Measurements from ENCODE around the gene FGF12. TPM values are rescaled to one million over a fixed set of nuclear protein-coding genes. Genes with fewer than 3 reads are reported as not detected.

Gene FGF12
- total and polyA plus RNA-seq, 4 donors, result 34.1 to 113 (median 78.0) TPM

GRCh38 chr3:192183109-192183508 is 544.2 kb downstream of the FGF12 start:
- H3K4me3 ChIP-seq (ENCODE audit: low read depth, low read length), result no peak overlapping the region
- H3K27ac ChIP-seq (ENCODE audit: low read depth, low read length), result no peak overlapping the region
- DNase-seq (ENCODE audit: low read depth in 4 of 6, low spot score in 6 of 6), result no peak
- no peaks in the 10 kb centered on the region for H3K36me3 ChIP-seq (ENCODE audit: control insufficient read depth, insufficient read depth, low read length)
- no peaks in the 10 kb centered on the region for H3K9me3 ChIP-seq (ENCODE audit: control insufficient read depth, insufficient read depth, low read length)
- H3K4me1 ChIP-seq (ENCODE audit: control insufficient read depth, insufficient read depth, low read length), result no peaks in the 10 kb centered on the region
- WGBS (ENCODE audit: insufficient coverage), result 94% methylated on average over 2 of the region's 3 CpGs
- H3K27me3 ChIP-seq (ENCODE audit: control insufficient read depth, insufficient read depth, low read length), result no peaks in the 10 kb centered on the region

GRCh38 chr3:192181151-192181550 is 546.2 kb downstream of the FGF12 start:
- DNase-seq (ENCODE audit: low read depth in 4 of 6, low spot score in 6 of 6), result no peak
- no peak overlapping the region for H3K27ac ChIP-seq (ENCODE audit: low read depth, low read length)
- no peaks in the 10 kb centered on the region for H3K27me3 ChIP-seq (ENCODE audit: control insufficient read depth, insufficient read depth, low read length)
- no peaks in the 10 kb centered on the region for H3K9me3 ChIP-seq (ENCODE audit: control insufficient read depth, insufficient read depth, low read length)
- no peak overlapping the region for H3K4me3 ChIP-seq (ENCODE audit: low read depth, low read length)
- H3K36me3 ChIP-seq (ENCODE audit: control insufficient read depth, insufficient read depth, low read length), result no peaks in the 10 kb centered on the region
- WGBS (ENCODE audit: insufficient coverage), result no CpG with 5 or more reads among the region's 4 CpGs
- H3K4me1 ChIP-seq (ENCODE audit: control insufficient read depth, insufficient read depth, low read length), result no peaks in the 10 kb centered on the region

- no peaks in the 10 kb centered on the region for H3K27me3 ChIP-seq (ENCODE audit: control insufficient read depth, insufficient read depth, low read length)
- no CpG with 5 or more reads among the region's 3 CpGs for WGBS (ENCODE audit: insufficient coverage)
- no peak for DNase-seq (ENCODE audit: low read depth in 4 of 6, low spot score in 6 of 6)
- H3K27ac ChIP-seq (ENCODE audit: low read depth, low read length), result no peak overlapping the region
- no peaks in the 10 kb centered on the region for H3K4me1 ChIP-seq (ENCODE audit: control insufficient read depth, insufficient read depth, low read length)
- H3K4me3 ChIP-seq (ENCODE audit: low read depth, low read length), result no peak overlapping the region
- no peaks in the 10 kb centered on the region for H3K36me3 ChIP-seq (ENCODE audit: control insufficient read depth, insufficient read depth, low read length)
- H3K9me3 ChIP-seq (ENCODE audit: control insufficient read depth, insufficient read depth, low read length), result no peaks in the 10 kb centered on the region
Measured at GRCh38 chr3:192177383-192177782, 550.0 kb downstream of the FGF12 start.

GRCh38 chr3:192174283-192174682 is 553.1 kb downstream of the FGF12 start:
- H3K27me3 ChIP-seq (ENCODE audit: control insufficient read depth, insufficient read depth, low read length), result no peaks in the 10 kb centered on the region
- H3K9me3 ChIP-seq (ENCODE audit: control insufficient read depth, insufficient read depth, low read length), result no peaks in the 10 kb centered on the region
- WGBS (ENCODE audit: insufficient coverage), result 84% methylated on average over 4 of the region's 4 CpGs
- no peak overlapping the region for H3K4me3 ChIP-seq (ENCODE audit: low read depth, low read length)
- no peak for DNase-seq (ENCODE audit: low read depth in 4 of 6, low spot score in 6 of 6)
- no peak overlapping the region for H3K27ac ChIP-seq (ENCODE audit: low read depth, low read length)
- H3K4me1 ChIP-seq (ENCODE audit: control insufficient read depth, insufficient read depth, low read length), result no peaks in the 10 kb centered on the region
- no peaks in the 10 kb centered on the region for H3K36me3 ChIP-seq (ENCODE audit: control insufficient read depth, insufficient read depth, low read length)

GRCh38 chr3:192171213-192171612 is 556.1 kb downstream of the FGF12 start:
- Histone ChIP-seq H3K4me1 (ENCODE audit: control insufficient read depth, insufficient read depth, low read length) (no peaks in the 10 kb centered on the region), H3K27ac (ENCODE audit: low read depth, low read length) (no peak overlapping the region), H3K9me3 (ENCODE audit: control insufficient read depth, insufficient read depth, low read length) (no peaks in the 10 kb centered on the region), H3K4me3 (ENCODE audit: low read depth, low read length) (no peak overlapping the region), H3K27me3 (ENCODE audit: control insufficient read depth, insufficient read depth, low read length) (no peaks in the 10 kb centered on the region), H3K36me3 (ENCODE audit: control insufficient read depth, insufficient read depth, low read length) (no peaks in the 10 kb centered on the region)
- DNase-seq (ENCODE audit: low read depth in 4 of 6, low spot score in 6 of 6), result no peak
- no CpG with 5 or more reads among the region's 1 CpG for WGBS (ENCODE audit: insufficient coverage)

GRCh38 chr3:192170659-192171058 is 556.7 kb downstream of the FGF12 start:
- Histone ChIP-seq H3K27ac (ENCODE audit: low read depth, low read length) (no peak overlapping the region), H3K9me3 (ENCODE audit: control insufficient read depth, insufficient read depth, low read length) (no peaks in the 10 kb centered on the region), H3K4me1 (ENCODE audit: control insufficient read depth, insufficient read depth, low read length) (no peaks in the 10 kb centered on the region), H3K4me3 (ENCODE audit: low read depth, low read length) (no peak overlapping the region), H3K27me3 (ENCODE audit: control insufficient read depth, insufficient read depth, low read length) (no peaks in the 10 kb centered on the region), H3K36me3 (ENCODE audit: control insufficient read depth, insufficient read depth, low read length) (no peaks in the 10 kb centered on the region)
- WGBS (ENCODE audit: insufficient coverage), result no CpG with 5 or more reads among the region's 3 CpGs
- DNase-seq (ENCODE audit: low read depth in 4 of 6, low spot score in 6 of 6), result no peak

- H3K36me3 ChIP-seq (ENCODE audit: control insufficient read depth, insufficient read depth, low read length), result no peaks in the 10 kb centered on the region
- H3K4me1 ChIP-seq (ENCODE audit: control insufficient read depth, insufficient read depth, low read length), result no peaks in the 10 kb centered on the region
- H3K27ac ChIP-seq (ENCODE audit: low read depth, low read length), result no peak overlapping the region
- H3K9me3 ChIP-seq (ENCODE audit: control insufficient read depth, insufficient read depth, low read length), result no peaks in the 10 kb centered on the region
- DNase-seq (ENCODE audit: low read depth in 4 of 6, low spot score in 6 of 6), result no peak
- H3K27me3 ChIP-seq (ENCODE audit: control insufficient read depth, insufficient read depth, low read length), result no peaks in the 10 kb centered on the region
- no peak overlapping the region for H3K4me3 ChIP-seq (ENCODE audit: low read depth, low read length)
- WGBS (ENCODE audit: insufficient coverage), result no CpG with 5 or more reads among the region's 6 CpGs
Measured at GRCh38 chr3:192170031-192170430, 557.3 kb downstream of the FGF12 start.

GRCh38 chr3:192169332-192169915 is 557.9 kb downstream of the FGF12 start:
- WGBS (ENCODE audit: insufficient coverage), result 100% methylated on average over 1 of the region's 4 CpGs
- H3K4me1 ChIP-seq (ENCODE audit: control insufficient read depth, insufficient read depth, low read length), result no peaks in the 10 kb centered on the region
- no peaks in the 10 kb centered on the region for H3K9me3 ChIP-seq (ENCODE audit: control insufficient read depth, insufficient read depth, low read length)
- no peak overlapping the region for H3K27ac ChIP-seq (ENCODE audit: low read depth, low read length)
- H3K27me3 ChIP-seq (ENCODE audit: control insufficient read depth, insufficient read depth, low read length), result no peaks in the 10 kb centered on the region
- DNase-seq (ENCODE audit: low read depth in 4 of 6, low spot score in 6 of 6), result no peak
- no peak overlapping the region for H3K4me3 ChIP-seq (ENCODE audit: low read depth, low read length)
- no peaks in the 10 kb centered on the region for H3K36me3 ChIP-seq (ENCODE audit: control insufficient read depth, insufficient read depth, low read length)

- Histone ChIP-seq H3K27ac (ENCODE audit: low read depth, low read length) (no peak overlapping the region), H3K4me3 (ENCODE audit: low read depth, low read length) (no peak overlapping the region), H3K27me3 (ENCODE audit: control insufficient read depth, insufficient read depth, low read length) (no peaks in the 10 kb centered on the region), H3K36me3 (ENCODE audit: control insufficient read depth, insufficient read depth, low read length) (no peaks in the 10 kb centered on the region), H3K9me3 (ENCODE audit: control insufficient read depth, insufficient read depth, low read length) (no peaks in the 10 kb centered on the region), H3K4me1 (ENCODE audit: control insufficient read depth, insufficient read depth, low read length) (no peaks in the 10 kb centered on the region)
- DNase-seq (ENCODE audit: low read depth in 4 of 6, low spot score in 6 of 6), result no peak
Measured at GRCh38 chr3:192168202-192168601, 559.1 kb downstream of the FGF12 start.

- no peak for DNase-seq (ENCODE audit: low read depth in 4 of 6, low spot score in 6 of 6)
- no peaks in the 10 kb centered on the region for H3K9me3 ChIP-seq (ENCODE audit: control insufficient read depth, insufficient read depth, low read length)
- no peaks in the 10 kb centered on the region for H3K36me3 ChIP-seq (ENCODE audit: control insufficient read depth, insufficient read depth, low read length)
- no peaks in the 10 kb centered on the region for H3K4me1 ChIP-seq (ENCODE audit: control insufficient read depth, insufficient read depth, low read length)
- no peaks in the 10 kb centered on the region for H3K27me3 ChIP-seq (ENCODE audit: control insufficient read depth, insufficient read depth, low read length)
- no CpG with 5 or more reads among the region's 2 CpGs for WGBS (ENCODE audit: insufficient coverage)
- no peak overlapping the region for H3K27ac ChIP-seq (ENCODE audit: low read depth, low read length)
- no peak overlapping the region for H3K4me3 ChIP-seq (ENCODE audit: low read depth, low read length)
Measured at GRCh38 chr3:192165552-192165951, 561.8 kb downstream of the FGF12 start.
